PFSK-1 (cell line): Measurements from ENCODE around the gene LCA5L.

Experiments used
- POLR2AphosphoS5 ChIP-seq: IDR thresholded peaks from 2 replicates; pipeline ENCODE4 v1.6.1; 2012; ENCODE audit warnings: low read depth, mild to moderate bottlenecking, control low read depth, low read length, moderate library complexity
- SIN3A ChIP-seq: IDR thresholded peaks from 2 replicates; pipeline ENCODE4 v1.6.1; 2012; ENCODE audit warnings: mild to moderate bottlenecking, low read length, moderate library complexity, borderline replicate concordance; ENCODE audit not compliant: insufficient read depth
- TAF1 ChIP-seq: IDR thresholded peaks from 2 replicates; pipeline ENCODE4 v1.6.1; 2012; ENCODE audit warnings: low read length, control low read depth, borderline replicate concordance; ENCODE audit not compliant: insufficient read depth

- no peak for TF ChIP-seq POLR2AphosphoS5
- no peak for TF ChIP-seq SIN3A
- TF ChIP-seq TAF1 = no peak
Observed at GRCh38 chr21:39363607-39364555, 81.7 kb downstream of the LCA5L start.
